22Rv1 (cell line): ENCODE data around the gene C5orf58.

Experiments used
- CTCF ChIP-seq: fragments of 450-650 bp; IDR thresholded peaks from 2 replicates; pipeline ENCODE4 v1.5.1; 2017; ENCODE audit warnings: mild to moderate bottlenecking
- ZFX ChIP-seq: fragments of 450-650 bp; IDR thresholded peaks from 2 replicates; pipeline ENCODE4 v1.6.1; 2017; ENCODE audit warnings: antibody characterized with exemption, borderline replicate concordance

- no peak for TF ChIP-seq CTCF
- TF ChIP-seq ZFX: no peak
Measured at GRCh38 chr5:170190436-170191134, 42.2 kb upstream of the C5orf58 start.
